ENCODE results near the gene ZMYND19. TPM values are rescaled to one million over a fixed set of nuclear protein-coding genes. Genes with fewer than 3 reads are reported as not detected.
A peak's percentile ranks its signal among the peaks of the same experiment; 100 is the strongest.
"Not testable (repeated sequence)": the region's sequence is repeated elsewhere in the genome, so short reads cannot be mapped to it uniquely, and the experiment has no call there.

The ZMYND19 gene
- total RNA-seq, 1 donor from 2014 or later: 18.4 TPM

DNA sequence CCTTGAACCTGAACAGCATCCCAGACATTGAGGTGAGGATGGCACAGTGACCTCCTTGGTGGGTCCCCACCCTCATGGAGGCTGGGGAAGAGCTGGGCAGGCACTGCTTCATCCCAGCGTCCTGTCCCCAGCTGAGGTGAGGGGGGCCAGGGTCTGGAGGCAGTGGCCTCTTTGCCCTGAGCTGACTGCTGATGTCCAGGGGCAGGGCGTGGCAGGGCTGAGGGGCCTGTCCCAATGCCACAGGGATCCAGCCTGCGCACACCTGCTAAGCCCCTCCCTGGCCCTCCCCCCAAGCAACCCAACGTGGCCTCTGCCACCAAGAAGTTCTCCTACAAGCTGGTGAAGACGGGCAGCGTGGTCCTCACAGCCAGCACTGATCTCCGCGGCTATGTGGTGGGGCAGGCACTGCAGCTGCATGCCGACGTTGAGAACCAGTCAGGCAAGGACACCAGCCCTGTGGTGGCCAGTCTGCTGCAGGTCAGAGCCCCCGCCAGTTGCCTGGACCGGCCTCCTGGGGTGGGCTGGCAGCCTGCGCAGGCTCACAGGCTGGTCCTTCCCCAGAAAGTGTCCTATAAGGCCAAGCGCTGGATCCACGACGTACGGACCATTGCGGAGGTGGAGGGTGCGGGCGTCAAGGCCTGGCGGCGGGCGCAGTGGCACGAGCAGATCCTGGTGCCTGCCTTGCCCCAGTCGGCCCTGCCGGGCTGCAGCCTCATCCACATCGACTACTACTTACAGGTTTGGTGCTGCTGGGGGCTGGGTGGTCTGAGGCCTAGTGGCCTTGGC, 23.6 kb upstream of the ZMYND19 start:
- no peak for DNase-seq

DNA sequence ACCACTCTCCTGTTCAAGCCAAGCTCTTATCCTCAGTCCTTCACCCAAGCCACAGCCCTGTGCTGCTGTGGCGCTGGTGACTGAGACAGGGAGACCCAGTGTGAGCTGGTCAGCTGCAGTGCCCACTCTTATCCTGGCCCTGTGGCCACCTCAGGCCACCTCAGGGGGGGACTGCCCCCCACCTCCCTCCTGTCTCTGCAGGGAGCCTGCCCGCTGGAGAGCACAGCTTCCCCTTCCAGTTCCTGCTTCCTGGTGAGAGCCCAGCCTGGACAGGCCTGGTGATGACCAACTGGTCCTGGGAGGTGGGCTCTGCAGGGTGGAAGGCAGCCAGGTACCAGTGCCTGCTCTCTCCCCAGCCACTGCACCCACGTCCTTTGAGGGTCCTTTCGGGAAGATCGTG, 22.9 kb upstream of the ZMYND19 start:
- DNase-seq: no peak

GRCh38 chr9:137612741-137613142, 22.4 kb upstream of the ZMYND19 start:
- no peak for DNase-seq

DNA sequence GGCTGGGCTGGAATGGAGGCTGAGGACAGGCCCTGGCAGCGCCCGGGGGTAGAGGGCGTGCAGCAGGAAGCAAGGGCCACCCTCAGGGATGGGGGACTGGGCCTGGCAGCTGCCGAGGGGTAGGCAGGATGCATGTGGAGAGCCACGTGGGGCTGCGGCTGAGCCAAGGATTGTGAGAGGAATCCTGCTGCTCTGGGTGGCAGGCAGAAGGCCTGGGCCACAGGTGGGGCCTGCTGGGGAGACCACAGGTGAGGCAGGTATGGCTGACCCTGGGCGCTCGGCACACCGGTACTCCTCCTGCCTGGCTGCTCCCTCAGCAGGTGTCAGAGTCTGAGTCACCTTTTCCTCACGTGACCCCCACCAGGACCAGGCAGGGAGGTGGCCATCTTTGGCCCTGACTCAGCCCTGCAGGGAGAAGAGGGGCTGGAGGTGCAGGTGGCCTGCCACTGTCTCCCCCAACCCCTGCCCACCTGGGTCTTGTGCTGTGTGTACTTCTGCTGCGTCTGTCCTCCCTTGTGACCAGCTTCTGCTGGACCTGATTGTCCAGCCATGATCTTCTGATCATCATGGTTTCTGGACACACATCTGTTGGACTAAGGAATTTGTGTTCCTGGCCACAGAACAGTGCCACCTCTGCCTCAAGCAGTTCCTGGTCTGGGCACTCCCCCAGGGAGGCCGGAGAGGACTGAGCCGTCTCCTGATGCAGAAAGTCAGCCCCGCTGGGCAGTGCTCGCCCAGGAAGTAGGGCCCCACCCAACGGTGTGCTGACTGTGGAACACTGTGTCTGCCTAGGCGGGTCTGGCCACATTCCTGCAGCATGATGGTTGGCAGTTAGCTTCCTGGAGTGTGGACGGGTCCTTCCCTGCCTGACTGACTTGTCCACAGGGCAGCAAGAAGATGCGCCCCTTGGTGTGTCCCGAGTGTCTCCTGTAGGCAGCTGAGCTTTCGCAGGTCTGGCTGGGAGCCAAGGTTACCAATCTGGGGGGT, 21.6 kb upstream of the ZMYND19 start:
- DNase-seq: peak; percentile 45

DNA sequence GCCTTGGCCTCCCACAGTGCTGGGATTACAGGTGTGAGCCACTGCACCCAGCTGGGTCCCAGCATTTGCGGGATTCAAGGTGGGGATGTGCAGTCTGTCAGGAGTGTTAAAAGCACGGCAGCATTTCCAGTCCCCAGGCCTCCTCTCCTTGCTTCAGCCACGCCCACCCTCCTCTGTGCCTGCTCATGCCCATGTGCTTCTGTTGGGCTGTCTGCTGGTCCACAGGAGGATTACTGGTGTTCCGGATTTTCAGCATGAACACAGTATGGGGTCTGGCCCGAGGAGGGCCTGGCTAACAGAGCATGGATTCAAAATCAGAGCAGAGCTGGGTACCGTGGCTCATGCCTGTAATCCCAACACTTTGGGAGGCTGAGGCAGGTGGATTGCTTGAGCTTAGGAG, 20.6 kb upstream of the ZMYND19 start:
- DNase-seq: no peak

DNA sequence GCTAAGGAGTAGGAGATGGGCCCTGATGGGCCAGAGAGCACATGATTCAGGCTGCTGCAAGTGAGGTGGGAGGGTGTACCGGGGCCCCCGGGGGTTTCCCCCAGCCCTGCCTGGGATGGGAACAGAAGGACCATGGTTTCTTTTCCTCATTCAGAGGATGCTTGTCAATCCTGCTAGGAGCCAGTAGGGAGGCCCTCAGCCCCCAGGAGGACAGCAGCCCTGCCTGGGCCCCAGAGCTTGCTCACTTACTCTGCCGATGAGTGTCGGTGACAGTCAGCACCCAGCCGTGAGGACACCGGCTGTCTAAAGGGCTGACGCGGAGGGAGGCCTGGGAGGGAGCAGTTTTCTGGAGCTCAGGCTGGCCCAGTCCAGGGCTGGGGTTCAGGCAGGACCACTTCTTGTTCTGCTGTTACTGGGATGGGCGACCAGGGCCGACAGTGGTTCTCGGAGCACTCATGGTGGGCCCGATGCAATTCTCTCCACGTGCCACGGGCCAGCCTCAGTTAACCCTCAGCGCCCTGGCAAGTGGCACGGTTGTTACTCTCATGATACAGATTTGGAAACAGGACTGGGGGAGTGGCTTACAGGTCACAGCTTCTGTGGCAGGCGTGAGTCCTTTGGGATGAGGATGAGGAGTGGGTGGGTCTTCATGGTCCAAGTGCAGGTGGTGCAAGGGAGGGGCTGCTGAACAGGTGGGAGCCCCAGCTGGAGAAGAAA, 17.0 kb upstream of the ZMYND19 start:
- DNase-seq: no peak

DNA sequence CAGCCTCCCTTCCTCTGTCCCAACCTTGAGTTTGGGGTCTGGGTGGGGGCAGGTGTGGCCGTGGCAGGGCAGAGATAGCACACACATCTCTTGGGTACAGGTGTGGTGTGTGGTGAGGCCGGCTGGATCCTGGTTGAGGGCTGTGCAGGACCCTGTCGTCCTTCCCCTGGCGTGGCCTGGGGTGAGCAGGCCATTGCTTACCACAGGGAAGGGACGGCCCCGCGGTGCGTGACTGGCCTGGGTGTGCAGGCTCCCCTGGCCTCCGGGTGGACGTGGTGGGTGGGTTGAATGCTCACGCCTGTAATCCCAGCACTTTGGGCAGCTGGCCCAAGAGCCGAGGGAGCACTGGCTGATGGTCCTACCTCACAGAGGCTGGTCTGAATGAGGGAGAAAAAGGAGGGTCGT, 16.4 kb upstream of the ZMYND19 start:
- no peak for DNase-seq

DNA sequence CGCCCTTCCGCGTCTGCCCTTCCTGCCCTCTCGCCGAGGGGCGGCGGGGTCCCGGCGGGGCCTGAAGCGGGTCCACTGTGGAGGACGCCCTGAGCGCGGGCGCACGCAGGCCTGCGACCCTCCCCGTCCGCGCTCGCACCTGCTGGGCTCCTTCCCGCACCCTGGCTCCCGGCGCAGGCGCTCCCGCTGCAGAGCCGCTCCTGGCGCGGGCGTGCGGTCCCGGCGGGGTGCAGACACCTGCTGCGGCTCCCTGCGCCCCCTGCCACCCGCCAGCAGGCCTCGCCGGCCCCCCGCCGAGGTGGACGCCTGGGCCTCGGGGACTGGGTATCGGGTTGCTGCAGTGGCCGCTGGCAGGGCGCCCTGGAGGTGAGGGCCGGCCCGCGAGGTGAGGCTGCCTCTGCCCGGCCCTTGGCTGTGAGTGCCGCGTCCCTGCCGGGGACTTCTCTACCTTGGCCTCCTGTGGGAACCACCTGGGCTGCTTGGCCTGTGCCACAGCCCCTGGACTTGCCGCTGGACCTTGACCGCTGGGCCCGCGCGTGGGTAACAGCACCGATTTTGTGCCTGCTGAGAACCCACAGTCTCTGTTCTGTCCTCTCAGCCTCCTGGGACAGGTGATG, 15.8 kb upstream of the ZMYND19 start:
- DNase-seq: no peak

DNA sequence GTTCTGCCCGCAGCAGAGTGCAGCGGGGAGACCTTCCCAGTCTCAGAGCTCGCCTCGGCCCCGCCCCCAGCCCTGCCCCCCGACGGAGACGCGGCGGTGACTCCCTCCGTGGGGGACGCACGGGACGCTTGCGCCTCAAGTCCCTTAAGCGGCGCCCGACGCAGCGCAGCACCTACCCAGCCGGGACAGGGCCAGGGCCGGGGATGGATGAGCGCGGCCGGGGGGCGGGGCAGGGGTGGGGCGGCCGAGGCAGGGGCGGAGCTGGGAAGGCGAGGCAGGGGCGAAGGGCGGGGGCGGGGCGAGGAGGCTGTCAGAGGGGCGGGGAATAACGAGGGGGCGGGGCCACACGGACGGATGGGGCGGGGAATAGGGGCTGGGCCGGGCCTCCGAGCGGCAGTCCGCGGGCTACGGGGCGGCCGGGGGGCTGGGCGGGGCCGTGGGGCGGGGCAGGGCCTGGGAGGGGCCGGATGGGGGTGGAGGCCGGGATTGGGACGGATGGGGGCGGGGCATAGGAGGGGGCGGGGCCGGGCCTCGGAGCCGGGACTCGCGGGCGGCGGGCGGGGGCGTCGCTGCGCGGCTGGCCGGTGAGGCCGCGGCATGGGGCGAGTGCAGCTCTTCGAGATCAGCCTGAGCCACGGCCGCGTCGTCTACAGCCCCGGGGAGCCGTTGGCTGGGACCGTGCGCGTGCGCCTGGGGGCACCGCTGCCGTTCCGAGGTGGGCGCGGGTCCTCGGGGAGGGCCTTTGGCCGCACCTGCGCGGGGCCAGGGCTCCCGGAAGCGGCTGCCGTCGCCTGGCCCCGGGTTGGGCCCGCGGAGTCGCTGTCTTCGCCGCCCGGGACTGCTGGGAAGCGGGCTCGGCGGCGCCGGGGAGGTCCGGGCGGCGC, 15.1 kb upstream of the ZMYND19 start, which contains the start of gene ARRDC1:
ARRDC1 (plus strand) TSS at position 566 of the 884 bp plus-strand sequence; CDS start at position 598, 32 bp downstream.
- DNase-seq: peak; percentile 92

- no peak for DNase-seq
These were observed 14.2 kb upstream of the ZMYND19 start for GRCh38 chr9:137604345-137605086.

DNA sequence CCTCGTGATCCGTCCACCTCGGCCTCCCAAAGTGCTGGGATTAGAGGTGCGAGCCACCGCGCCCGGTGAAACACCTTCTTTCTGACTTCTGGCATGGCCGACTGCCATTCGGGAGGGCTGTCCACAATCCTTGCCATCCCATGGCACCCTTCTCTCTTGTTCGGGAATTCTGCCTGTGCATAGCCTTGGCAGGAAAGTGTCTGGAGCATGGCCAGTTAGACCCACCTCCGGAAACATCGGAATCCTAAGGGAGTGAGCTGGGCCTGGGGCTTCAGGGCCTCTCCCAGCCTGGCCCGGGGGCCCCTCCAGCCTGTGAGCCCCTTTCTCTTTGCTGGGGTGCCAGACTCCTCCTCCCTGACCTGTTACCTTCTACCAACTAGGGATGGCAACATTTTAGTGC, 13.6 kb upstream of the ZMYND19 start:
- DNase-seq: no peak

GRCh38 chr9:137602661-137603060, 12.3 kb upstream of the ZMYND19 start:
- DNase-seq: no peak

DNA sequence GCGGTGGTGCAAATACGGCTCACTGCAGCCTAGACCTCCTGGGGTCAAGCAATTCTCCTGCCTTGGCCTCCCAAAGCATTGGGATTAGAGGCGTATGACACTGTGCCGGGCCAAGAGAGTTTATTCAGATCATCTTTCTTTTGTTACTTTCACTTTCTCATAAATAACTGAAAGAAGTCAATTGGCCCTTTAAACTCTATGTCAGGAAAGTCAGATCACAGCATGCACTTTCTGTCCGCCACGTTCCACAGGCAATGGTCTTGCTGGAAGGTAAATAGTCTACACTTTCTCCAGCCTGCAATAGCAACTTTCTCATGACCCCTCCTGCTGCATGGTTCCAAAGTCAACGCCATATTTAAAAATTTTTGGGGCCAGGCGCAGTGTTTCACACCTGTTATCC, 8.6 kb upstream of the ZMYND19 start:
- DNase-seq: no peak

DNA sequence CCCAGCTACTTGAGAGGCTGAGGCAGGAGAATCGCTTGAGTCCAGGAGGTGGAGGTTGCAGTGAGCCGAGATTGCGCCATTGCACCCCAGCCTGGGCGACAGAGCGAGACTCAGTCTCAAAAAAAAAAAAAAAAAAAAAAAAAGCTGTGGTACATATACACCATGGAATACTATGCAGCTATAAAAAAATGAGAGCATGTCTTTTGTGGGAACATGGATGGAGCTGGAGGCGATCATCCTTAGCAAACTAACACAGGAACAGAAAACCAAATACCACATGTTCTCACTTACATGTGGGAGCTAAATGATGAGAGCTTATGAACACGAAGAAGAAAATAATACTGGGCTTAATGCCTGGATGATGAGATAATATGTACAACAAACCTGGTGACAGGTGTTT, 6.3 kb upstream of the ZMYND19 start:
- not testable (repeated sequence) for DNase-seq

- no peak for DNase-seq
These were observed 2.9 kb upstream of the ZMYND19 start for GRCh38 chr9:137593176-137593575.

- no peak for DNase-seq
These were observed 2.5 kb upstream of the ZMYND19 start for GRCh38 chr9:137592767-137593166.

DNA sequence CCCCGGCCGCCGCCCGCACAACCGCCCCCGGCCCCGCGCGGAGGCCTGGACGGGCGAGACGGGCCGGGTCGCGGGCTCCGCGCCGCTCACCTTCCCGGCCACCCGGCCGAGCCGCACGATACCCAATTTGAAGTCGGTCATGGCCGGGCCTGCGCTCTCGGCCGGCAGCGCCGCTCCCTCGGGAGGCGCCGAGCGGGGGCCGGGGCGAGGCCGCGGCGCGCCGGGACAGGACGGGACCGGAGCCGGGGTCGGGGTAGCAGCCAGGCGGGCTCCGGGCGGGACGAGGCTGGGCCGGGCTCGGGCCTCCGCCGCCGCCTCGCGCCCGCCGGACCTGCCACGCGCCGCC, 216 bp downstream of the ZMYND19 start:
- no peak for DNase-seq

DNA sequence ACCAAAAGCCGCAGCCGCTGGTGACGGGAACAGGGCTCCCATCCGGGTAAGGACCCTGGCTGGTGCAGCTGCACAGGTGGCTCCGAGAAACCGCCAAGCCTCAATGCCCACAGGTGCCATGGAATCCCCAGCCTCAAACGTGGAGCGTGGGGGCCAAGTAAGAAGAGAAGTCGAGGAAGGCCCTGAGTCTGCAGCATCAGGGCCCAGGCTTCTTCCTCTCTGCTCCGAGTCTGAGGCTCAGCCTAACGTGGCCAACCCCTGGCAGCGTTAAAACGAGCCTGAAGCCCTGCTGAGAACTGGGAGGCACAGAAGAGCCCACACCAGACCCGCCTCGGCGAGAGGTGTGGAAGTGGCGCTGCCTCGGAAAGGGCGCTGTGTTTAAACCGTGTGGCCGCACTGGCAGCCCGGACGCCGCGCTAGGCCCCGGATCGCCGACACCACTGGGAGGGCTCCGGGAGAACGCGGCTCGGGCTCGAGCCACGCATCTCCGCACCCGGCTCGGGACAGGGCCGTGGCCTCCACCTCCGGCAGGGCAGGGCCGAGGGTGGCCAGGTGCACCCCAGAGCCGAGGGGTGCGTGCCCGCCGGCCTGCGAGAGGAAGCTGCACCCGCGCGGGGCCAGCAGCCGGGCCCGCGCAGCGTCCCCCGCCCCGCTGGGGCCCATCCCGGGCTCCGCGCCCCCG, 730 bp downstream of the ZMYND19 start:
- peak; percentile 41 for DNase-seq

GRCh38 chr9:137588891-137589290, 1.4 kb downstream of the ZMYND19 start:
- DNase-seq: no peak

DNA sequence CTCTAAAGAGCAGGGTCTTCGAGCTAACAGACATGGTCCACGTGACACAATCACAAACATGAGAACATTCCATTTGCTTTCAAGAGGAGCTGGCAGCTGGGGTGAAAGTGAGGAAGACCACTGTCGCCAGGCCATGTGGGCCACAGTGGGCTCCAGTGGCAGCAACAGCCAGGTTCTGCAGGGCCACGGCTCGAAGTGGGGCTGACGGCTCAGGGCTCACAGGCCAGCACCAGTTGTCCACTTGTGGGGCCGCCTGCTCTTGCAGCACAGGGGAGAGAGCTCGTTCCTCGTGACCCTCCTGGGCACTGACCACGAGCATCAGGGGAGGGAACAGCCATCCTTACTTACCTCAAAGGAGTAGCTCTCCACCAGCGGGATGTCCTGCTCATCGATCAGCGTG, 2.0 kb downstream of the ZMYND19 start:
- no peak for DNase-seq

Data from dermis blood vessel endothelial cell (primary cell).